M059J (cell line): Measurements from ENCODE around the gene KIAA0753. TPM values are rescaled to one million over a fixed set of nuclear protein-coding genes. Genes with fewer than 3 reads are reported as not detected.

Experiments
- DNase-seq: peaks from one replicate; pipeline ENCODE4 v3.0.0-alpha.2; 2012; ENCODE audit warnings: low read depth
- total RNA-seq: library from RNA; depleted of rRNA; stranded (reverse); fragments of >200 nt; shearing (Covaris generic); gene quantifications from 2 replicates; pipeline ENCODE4 v1.2.3, GENCODE V29; 2014

The KIAA0753 gene
- total RNA-seq, 1 experiment from 2014 or later, result 12.9 TPM

DNA sequence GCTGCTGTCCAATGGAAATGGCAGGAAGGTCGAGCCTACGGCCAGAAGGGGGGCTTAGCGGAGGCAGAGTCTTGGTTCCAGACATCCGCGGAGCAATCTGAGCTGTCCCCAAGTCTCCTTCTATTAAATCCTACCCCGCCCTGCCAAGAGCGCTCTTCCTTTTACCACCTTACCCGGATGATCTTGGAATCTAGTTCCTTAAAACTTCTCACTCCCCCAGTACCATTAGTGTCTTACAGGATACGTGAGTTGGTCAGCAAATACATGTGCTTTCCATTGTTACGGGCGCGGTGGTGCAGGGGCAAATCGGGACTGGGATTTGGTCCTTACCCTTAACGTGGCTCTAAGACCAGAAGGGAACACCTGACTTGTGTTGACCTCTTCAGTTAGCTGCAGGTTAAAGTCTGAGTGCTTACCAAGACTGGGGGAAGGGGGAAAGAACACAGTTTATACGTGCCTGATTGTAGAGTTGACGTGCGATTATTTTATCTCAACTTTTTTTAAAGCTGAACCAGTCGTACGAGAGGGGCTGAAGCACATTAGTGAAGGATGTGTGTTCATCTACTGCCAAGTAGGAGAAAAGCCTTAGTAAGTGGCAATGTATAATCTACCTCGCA is 844 bp upstream of the KIAA0753 start:
- peak; percentile 40 for DNase-seq

DNA sequence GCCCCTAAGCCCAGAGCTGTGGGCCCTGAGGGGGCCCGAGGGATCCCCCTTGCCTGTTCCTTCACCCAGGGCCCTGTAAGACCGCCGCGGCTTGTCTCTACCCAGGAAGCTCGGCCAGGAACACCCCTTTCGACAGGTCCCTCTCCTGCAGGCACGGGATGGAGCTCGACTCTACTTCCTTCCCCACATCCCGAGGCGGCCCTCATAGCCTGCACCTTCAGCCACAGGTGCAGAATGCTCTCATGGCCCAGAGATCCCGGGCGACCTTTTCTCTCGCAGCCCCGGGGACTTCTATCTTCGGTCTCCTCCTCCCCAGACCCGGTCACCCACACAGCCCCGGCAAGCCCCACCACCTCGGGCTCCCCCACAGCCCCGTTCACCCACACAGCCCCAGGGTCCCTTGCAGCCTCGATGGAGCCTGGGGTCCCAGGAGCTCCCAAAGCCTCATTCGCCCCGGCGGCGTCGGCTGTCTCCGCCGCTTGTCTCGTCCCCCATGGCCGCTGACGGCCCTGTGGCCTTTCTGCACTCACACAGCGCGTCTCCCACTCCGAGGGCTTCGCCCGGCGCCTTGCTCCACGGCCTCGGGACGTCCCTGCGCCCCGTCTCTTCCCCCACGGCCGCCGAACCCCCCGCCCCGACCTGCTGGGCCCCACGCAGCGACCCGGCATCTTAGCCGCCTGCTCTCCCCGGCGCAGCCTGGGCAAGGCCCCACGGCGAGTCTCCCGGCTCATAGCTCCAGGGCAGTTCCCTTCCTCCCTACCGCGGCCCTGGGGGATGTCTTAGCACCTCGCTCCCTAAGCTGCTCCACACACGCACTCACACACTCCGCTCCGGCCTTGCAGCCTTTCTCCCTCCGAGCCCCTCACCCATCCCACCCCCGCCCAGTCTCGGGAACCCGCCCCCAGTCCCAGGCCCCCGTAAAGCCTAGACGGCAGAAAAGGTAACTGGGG is 650 bp downstream of the KIAA0753 start:
- DNase-seq, result peak; percentile 48

DNA sequence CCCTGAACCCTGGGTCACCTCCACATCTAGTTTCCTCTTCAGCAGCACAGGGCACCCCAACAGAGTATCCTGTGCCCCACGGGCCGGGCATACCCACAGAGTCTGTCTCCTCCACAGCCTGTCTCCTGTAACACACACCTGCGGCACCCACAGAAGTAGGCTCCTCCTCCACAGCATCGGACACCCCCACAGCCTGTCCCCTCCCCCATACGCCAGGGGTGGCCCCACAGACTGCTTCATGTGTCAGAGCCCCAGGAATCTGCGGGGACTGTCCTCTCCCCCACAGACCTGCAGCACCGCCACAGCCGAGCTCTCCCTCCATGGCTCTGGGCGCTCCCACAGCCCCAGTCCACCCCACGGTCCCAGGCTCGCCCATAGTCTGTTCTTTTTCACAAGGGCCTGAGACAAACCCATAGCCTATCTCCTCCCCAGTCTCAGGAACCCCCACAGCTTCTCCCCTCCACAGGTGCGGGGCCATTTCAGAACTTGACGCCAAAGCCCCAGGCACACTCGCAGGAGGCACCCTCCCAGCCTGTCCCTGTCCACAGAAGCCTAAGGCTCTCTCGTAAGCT is 1.4 kb downstream of the KIAA0753 start:
- DNase-seq, result no peak

DNA sequence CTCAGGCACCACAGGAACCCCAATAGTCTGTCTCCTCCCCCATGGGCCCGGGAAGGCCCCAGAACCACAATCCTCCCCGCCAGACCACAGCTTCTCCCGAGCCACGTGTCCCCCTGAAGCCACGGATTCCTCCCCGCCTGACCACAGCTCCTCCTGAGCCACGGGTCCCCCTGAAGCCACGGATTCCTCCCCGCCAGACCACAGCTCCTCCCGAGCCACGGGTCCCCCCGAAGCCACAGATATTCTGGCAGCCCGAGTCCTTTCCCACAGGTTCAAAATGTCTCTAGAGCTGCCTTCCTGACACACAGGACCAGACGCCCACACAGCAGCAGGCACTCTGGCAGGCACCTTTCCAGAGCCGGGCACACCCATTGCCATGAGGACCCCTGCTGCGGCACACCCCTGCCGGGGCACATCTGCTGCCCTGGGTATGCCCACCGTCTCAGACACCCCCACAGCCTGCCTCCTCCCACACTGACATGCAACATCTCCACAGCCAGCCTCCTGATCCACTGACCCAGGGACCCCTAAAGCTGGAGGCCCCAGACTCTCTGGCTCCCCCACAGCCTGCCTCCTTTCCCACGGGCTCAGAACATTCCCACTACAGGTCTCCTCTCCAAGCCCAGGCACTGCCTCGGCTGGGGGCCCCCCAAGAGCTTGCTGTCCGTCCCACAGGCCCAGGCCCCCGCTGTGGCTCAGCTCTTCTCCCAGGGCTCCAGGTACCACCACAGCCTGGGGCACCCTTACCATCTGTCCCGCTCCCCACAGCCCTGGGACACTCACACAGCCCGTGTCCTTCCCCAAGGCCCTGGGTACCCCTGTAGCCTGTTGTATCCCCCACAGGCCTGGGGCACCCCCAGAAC is 2.2 kb downstream of the KIAA0753 start:
- no peak for DNase-seq

DNA sequence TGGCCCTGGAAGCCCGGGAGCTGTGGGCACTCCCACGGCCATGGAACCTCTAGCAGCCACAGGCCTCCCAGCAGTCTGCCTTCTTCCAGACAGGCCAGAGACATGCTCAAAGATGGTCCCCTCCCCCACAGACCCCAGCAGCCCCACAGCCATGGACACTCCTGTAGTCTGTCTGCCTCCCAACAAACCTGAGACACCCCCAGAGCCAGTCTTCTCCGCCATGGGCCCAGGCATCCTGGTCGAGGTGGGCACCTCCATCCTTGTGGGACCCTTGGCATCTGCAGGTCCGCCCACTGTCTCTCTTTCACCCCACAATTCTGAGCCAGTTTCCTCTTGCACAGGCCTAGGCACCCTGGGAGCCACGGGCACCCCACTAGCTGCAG is 3.1 kb downstream of the KIAA0753 start:
- no peak for DNase-seq

DNA sequence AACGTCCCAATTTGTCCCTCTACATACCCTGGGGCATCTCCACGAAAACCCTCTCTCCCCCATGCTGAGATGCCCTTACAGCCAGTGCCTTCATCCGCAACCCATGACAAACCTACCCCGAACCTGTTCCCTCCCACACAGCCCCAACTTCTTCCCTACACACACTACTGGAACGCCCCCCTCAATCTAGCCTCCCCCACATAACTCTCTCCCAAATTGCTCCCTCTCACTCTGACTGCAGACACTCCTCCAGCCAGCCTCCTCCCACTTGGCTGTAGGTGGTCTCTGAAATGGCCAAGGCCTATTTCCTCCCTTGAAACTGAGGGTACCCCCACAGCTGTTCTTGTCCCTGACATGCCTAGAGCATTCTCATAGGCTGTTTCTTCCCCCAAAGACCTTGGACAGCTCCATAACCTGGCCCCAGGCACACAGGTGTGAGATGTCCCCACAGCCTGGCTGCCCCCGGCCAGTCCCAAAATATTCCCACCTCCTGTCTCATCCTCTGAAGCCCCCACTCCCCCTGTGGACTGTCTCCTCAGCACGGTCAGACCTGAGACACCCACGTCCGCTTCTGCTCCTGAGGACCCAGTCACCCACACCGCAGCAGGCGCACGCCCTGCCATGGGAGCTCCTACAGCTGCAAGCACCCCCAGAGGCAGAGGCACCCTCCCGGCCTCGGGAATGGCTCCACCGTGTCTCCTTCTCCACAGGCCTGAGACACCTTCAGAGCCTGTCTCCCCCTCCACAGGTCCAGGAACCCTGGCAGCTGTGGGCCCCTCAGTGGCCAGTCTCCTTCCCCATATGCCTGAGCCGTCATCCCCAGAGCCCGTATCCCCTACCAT is 3.7 kb downstream of the KIAA0753 start:
- no peak for DNase-seq

DNA sequence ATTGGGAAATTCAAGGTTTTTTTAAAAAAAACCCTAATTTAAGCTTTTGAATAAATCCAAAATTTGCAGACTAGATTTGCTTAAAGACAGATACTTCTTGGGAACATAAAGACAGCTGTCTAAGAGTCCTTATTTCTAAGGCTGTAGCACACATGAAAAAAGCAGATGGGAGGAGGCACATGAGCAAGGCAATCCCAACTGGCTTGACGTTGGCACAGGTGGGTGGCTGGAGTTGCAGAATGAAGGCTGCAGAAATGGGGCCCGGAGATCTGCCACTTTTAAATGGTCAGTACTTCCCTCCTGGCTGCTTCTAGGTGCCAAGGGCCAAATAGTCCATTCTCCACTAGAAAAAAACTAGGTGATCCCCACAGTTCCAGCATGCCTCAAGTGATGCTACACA is 4.4 kb downstream of the KIAA0753 start:
- no peak for DNase-seq

DNA sequence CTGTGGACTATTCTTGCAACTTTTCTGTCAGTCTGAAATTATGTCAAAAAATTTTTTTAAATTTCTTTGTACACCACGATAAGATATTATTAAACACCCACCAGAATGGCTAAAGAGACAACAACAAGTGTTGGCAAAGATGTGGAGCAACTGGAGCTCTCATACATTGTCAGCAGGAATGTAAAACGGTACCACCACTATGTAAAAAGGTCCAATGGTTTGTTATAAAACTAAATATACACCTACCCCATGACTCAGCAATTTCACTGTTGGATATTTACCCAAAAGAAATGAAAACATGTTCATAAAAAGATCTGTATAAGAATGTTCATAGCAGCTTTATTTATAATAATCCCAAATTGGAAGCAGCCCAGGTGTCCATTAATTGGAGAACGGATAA is 7.2 kb downstream of the KIAA0753 start:
- no peak for DNase-seq

DNA sequence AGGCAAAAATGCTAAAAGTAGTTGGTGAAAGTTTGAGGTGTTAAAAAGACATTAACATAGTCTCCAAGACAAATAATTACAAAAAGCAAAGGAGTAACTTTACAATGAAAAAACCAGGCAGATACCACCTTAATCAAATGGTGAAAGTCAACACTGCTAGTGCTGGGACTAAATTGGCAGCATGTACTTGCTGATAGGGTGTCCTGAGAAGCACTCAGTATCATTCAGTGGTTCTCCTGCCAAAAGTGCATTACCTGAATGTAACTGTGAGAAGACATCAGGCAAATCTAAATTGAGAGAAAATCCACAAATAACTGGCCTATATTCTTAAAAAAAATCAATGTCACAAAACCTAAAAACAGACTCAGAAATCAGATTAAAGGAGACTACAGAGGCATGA is 8.0 kb downstream of the KIAA0753 start:
- no peak for DNase-seq

DNA sequence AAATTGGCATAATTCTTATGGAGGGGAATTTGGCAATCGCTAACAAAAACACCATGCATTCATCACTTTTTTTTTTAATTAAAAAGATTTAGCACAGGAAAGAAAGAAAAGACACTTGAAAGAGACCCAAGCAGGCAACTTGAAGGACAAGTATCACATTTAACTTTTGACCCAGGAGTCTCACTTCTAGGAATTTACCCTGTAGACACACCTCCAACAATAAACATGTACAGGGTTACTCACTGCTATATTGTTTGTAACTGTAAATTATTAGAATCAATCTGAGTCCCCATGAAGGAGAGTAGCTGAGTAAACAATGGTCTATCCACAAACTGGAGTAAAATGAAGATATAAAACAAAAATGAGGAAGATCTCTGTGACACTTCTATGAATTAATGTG is 10.1 kb downstream of the KIAA0753 start:
- no peak for DNase-seq

DNA sequence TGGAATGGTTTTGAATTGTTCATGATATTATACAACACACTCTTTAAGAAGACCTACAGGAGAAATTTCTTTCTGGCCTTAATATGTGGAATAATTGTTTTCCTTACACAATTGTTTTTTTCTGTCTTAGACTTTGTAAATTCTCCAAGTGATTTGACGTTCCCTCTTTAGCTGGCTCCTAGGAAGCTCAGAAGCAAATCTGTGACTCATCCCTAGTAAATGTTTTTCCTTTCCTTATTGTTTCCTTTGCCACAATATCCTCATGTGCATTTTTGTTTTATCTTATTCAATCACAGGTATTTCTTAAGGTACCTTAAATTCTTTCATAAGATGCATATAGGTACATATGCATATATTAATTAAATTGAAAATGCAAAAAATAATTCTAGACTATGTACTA is 13.5 kb downstream of the KIAA0753 start:
- DNase-seq, result peak; percentile 34

DNA sequence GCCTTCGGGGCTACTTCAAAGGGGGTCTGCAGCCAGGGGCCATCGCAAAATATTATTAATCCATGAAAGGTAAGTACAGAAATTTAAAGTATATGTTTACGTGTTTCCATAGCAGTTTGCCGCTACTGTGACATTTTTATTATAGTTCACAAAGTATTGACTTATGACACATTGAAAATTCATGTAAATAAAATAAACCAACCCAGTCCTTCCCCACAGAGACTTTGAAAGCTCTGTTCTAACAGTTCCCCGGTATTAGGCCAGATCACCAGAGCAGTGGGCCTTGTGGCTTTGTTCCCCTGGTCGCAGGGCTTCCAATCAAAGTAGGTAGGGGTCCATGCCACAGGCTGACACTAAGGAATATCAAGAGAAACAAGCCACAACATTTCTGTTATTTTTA is 13.9 kb downstream of the KIAA0753 start:
- DNase-seq, result no peak

DNA sequence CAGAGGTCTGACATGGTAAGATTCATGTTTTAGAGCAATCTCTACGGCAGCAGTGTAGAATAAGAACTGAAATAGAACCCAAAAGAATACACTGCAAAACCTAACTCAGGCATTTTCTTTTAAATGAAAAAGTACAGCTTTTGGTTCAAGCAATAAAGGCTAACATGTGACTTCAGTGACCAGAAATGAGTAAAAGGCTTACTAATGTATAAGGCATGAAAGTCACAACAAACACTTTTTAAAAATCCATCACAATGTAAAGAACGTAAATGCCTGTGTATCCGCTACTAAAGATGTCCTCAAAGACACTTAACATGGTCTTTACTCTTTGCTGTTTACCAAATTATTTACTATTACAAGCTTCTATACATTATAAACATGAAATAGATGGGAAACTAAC is 16.6 kb downstream of the KIAA0753 start:
- DNase-seq, result no peak

DNA sequence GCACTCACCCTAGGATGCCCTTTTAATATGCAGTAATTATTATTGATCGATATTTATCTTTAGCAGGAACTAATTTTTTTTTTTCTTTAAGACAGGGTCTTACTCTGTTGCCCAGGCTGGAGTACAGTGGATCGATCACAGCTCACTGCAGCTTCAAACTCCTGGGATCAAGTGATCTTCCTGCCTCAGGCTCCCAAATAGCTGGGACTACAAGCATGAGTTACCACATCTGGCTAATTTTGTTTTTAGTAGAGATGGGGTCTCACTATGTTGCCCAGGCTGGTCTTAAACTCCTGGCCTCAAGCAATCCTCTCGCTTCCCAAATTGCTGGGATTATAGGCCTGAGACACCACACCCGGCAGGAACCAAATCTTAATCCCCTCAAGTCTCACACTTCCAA is 29.3 kb downstream of the KIAA0753 start:
- no peak for DNase-seq

DNA sequence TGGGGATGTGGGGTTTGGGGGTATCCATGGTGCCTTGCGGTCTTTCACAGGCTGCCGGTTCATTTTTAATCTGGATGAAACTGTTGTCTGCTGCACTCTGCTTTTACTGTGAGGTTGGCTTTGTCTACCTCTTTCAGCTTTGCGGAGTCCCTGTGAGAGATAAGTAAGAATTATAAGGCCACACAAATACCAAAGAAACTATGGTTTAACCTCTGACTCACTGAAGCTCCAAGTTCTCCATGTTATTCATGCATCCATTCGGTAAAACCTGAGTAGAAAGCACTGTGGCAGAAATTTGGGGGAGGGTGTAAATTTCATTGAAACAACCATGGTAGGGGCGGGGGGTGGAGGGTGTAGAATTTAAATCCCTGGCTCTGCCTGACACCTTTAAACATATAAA is 30.5 kb downstream of the KIAA0753 start:
- peak; percentile 4 for DNase-seq

DNA sequence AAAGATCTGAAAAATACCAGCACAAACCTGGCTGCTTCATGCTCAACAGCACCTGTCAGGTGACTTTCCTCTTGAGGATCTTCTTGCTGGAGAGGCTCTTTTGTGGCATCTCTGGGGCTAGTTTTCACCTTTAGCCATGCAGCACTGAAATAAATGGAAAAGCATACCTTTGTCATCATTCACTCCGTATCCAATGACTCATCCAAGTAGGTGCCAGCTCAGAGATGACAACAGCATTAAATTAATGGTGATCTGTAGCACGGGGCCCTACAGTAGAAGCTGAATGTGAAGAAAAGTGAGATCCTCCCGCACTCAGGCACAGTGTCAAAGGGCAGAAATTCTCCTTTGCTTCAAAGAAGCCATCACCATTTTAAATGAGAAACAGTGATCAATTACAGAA is 32.2 kb downstream of the KIAA0753 start:
- peak; percentile 72 for DNase-seq

DNA sequence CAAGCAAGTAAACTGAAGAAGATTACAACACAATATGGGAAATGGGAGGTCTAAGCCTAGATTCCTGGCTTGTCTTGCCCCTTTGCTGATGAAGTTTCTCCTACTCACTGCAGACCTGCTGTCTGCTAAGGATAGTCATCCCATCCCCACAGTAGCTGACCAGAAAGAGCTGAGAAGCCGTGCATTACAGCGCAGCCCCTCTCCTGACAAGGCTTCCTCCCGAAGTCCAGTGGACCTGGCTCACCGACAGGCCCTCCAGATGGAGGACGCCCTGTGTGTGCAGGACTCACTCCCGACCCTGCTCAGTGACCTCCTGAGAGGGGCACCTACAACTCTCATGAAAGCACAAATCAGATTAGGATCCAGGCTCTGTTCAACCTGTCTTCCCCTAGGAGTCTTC is 35.4 kb downstream of the KIAA0753 start:
- no peak for DNase-seq

DNA sequence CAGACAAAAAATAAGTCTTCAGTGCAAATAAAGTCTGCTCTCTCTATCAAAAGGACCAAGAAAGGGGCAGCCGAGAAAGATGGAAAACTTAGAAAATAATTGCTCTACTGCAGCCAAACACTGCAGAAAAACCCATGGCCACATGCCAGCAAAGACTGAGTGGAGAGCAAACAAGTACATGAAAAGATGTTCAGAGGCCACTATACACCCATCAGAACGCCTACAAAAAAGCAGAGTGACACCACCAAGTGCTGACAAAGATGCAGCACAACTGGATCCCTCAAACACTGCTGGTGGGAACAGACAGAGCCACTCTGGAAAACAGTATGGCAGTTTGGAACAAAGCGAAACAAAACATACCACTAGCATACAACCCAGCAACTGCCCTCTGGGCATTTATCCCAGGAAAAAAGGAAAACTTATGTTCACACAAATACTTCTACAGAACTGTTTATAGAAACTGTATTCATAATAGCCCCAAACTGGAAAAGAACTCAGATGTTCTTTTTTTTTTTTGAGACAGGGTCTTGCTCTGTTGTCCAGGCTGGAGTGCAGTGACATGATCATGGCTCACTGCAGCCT is 36.7 kb downstream of the KIAA0753 start:
- peak; percentile 1 for DNase-seq

DNA sequence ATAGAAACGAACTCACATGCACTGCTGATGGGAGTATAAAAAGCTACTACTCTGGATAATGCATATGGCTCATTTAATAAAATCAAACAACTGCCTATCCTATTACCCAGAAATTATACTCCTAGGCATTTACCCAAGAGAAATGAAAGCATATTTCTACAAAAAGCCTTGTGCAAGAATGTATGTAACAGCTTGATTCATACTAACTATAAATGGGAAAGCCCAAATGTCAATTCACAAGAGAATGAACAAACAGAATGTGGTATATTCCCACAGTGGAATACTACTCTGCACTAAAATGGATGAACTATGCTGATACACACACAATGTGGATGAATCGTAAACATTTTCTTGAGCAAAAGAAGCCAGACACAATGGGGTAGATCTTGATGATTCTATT is 38.4 kb downstream of the KIAA0753 start:
- DNase-seq, result no peak

DNA sequence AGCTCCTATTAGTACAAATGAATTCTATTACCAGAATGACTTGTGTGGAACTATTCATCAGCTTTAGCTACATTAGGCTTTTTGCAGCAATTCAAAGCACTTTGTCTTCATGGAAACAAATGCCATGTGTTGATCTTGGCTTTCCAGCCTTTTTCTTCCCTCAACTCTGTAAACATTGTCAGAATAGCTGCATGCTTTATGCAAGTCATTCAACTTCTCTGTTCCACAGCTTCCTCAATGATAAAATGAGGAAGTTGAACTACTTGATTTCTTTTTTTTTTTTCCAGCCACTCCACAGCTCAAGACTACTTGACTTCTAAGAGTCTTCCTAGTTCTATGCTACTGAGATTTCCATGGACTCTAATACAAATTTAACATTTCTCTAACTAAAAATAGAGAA is 41.1 kb downstream of the KIAA0753 start:
- no peak for DNase-seq

DNA sequence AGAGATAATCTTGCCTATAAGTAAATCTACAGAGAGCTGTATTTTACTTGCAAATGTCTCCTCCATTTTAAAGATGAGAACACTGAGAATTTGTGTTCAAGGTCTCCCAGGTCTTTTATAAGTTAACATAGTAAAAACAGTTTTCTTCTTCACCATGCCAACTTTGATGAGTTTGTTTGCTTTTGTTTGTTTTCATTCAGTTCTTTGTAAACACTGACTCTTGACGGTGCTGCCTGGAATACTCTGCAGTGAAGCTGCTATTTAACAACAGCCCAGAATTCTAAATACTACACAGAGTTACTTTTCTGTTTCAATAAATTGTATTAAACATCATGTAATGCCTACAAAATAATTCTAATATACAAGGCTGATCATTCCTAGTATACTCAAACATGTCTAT is 42.8 kb downstream of the KIAA0753 start:
- no peak for DNase-seq
